Fibroblast of villous mesenchyme (primary cell): ENCODE measurements around the gene GPR35. TPM values are rescaled to one million over a fixed set of nuclear protein-coding genes. Genes with fewer than 3 reads are reported as not detected.
A peak's percentile ranks its signal among the peaks of the same experiment; 100 is the strongest.

Source experiments
- DNase-seq: peaks from one replicate; pipeline ENCODE4 v3.0.0-alpha.2; 2010; ENCODE audit warnings: low read depth
- H3K4me3 ChIP-seq: 2 replicates; pipeline ENCODE4 v1.5.1; 2011; ENCODE audit warnings: low read depth, mild to moderate bottlenecking, low read length
- CTCF ChIP-seq: IDR thresholded peaks from 2 replicates; pipeline ENCODE4 v1.5.1; 2012; ENCODE audit warnings: low read depth, mild to moderate bottlenecking, low read length; ENCODE audit not compliant: insufficient read depth
- total RNA-seq: library from RNA; depleted of rRNA; stranded (reverse); fragments of >200 nt; gene quantifications from 2 replicates; pipeline ENCODE4 v1.2.3, GENCODE V29; 2012

GPR35 gene
- total RNA-seq, 1 donor: 0.43 TPM

GRCh38 chr2:240640939-240641338 lies 15.7 kb downstream of the GPR35 start:
- peak; percentile 44 for TF ChIP-seq CTCF
- DNase-seq: peak; percentile 16

GRCh38 chr2:240642061-240642805 lies 17.0 kb downstream of the GPR35 start:
- no peak for DNase-seq
- no peak overlapping the region for H3K4me3 ChIP-seq
- no peak for TF ChIP-seq CTCF

More at GRCh38 chr2:240640939-240641338, 15.7 kb downstream of the GPR35 start:
- H3K4me3 ChIP-seq: no peak overlapping the region

- no peak overlapping the region for H3K4me3 ChIP-seq
- DNase-seq: no peak
- no peak for TF ChIP-seq CTCF
These were observed 17.5 kb downstream of the GPR35 start for GRCh38 chr2:240642806-240643092.

- no peak for DNase-seq
- TF ChIP-seq CTCF: no peak
- no peak overlapping the region for H3K4me3 ChIP-seq
These were observed 18.0 kb downstream of the GPR35 start for GRCh38 chr2:240643093-240643810.

GRCh38 chr2:240643811-240644150 lies 18.5 kb downstream of the GPR35 start:
- TF ChIP-seq CTCF: no peak
- no peak for DNase-seq
- H3K4me3 ChIP-seq: no peak overlapping the region

- H3K4me3 ChIP-seq: no peak overlapping the region
- no peak for DNase-seq
These were observed 18.9 kb downstream of the GPR35 start for GRCh38 chr2:240644171-240644651.

More at GRCh38 chr2:240644171-240644651, 18.9 kb downstream of the GPR35 start:
- no peak for TF ChIP-seq CTCF
